Right lobe of liver (tissue), 4 donors: ENCODE measurements around the gene PTTG1.

Source experiments
- POLR2A ChIP-seq: fragments of 450-650 bp; IDR thresholded peaks from one replicate; pipeline ENCODE4 v1.6.1; 2017; ENCODE audit warnings: antibody characterized with exemption, mild to moderate bottlenecking
- TF ChIP-seq, protein P1 (sequence below), 4 donors: fragments of 200-600 bp in 3 of 4; fragments of 450-650 bp in 1 of 4; IDR thresholded peaks; one replicate each; pipeline versions ENCODE4 v1.5.1 to v1.8.0; 2016 to 2022; ENCODE audit warnings: antibody characterized with exemption in 4 of 4, mild to moderate bottlenecking in 2 of 4
- donor health status: DM: no; HTN: no; CAD: no.
- donor health status: DM: no; HTN: no; CAD: no.
- donor health status: DM: no; HTN: yes; CAD: no.

DNA sequence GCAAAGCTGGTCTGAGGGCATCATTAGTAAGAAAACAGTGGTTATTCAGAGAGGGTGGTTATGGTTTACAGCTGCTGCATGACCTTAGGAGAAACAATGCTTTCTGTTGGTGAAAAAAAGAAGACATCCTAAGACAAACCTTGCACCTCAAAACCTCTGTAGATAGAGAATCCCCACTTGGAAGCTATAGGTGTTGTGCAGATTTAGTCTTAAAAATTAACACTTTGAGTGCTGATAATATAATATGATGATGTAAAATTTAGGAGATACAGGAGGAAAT is 1.4 kb upstream of the PTTG1 start:
- TF ChIP-seq, protein P1, sequence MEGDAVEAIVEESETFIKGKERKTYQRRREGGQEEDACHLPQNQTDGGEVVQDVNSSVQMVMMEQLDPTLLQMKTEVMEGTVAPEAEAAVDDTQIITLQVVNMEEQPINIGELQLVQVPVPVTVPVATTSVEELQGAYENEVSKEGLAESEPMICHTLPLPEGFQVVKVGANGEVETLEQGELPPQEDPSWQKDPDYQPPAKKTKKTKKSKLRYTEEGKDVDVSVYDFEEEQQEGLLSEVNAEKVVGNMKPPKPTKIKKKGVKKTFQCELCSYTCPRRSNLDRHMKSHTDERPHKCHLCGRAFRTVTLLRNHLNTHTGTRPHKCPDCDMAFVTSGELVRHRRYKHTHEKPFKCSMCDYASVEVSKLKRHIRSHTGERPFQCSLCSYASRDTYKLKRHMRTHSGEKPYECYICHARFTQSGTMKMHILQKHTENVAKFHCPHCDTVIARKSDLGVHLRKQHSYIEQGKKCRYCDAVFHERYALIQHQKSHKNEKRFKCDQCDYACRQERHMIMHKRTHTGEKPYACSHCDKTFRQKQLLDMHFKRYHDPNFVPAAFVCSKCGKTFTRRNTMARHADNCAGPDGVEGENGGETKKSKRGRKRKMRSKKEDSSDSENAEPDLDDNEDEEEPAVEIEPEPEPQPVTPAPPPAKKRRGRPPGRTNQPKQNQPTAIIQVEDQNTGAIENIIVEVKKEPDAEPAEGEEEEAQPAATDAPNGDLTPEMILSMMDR (IDR thresholded peaks at IDR 0.05) = no peak
- no peak for TF ChIP-seq POLR2A
